Testis (tissue), 2 donors: Measurements from ENCODE around the gene PLK2.

ENCODE experiments used
- CTCF ChIP-seq, 3 experiments: fragments of 450-650 bp in 2 of 3; fragments of 200-600 bp in 1 of 3; sonication (generic) in 1 of 3; IDR thresholded peaks; one replicate each; pipeline ENCODE4 v1.5.1; 2016 to 2019; ENCODE audit warnings: antibody characterized with exemption in 3 of 3, mild to moderate bottlenecking in 2 of 3, moderate library complexity in 1 of 3
- POLR2A ChIP-seq: fragments of 450-650 bp; IDR thresholded peaks from one replicate; pipeline ENCODE4 v1.6.1; 2017; ENCODE audit warnings: antibody characterized with exemption, mild to moderate bottlenecking, moderate library complexity

- no peak for TF ChIP-seq CTCF (IDR thresholded peaks at IDR 0.05)
- TF ChIP-seq POLR2A, result no peak
Observed at GRCh38 chr5:58412081-58412480, 47.8 kb downstream of the PLK2 start.
